BLaER1 (cell line): ENCODE results near the gene IL20RB.

ENCODE experiments used
- H3K27ac ChIP-seq: shearing (Covaris generic); formaldehyde crosslinking; 2 replicates; pipeline ENCODE4 v1.8.1; 2022
- H3K27me3 ChIP-seq: shearing (Covaris generic); formaldehyde crosslinking; 2 replicates; pipeline ENCODE4 v1.8.1; 2022
- H3K36me3 ChIP-seq: shearing (Covaris generic); formaldehyde crosslinking; 2 replicates; pipeline ENCODE4 v1.8.1; 2022
- H3K4me1 ChIP-seq: shearing (Covaris generic); formaldehyde crosslinking; 2 replicates; pipeline ENCODE4 v1.8.1; 2022
- H3K4me2 ChIP-seq: shearing (Covaris generic); formaldehyde crosslinking; 2 replicates; pipeline ENCODE4 v1.8.1; 2022
- H3K4me3 ChIP-seq: shearing (Covaris generic); formaldehyde crosslinking; 2 replicates; pipeline ENCODE4 v1.8.1; 2022
- H3K9ac ChIP-seq: shearing (Covaris generic); formaldehyde crosslinking; 2 replicates; pipeline ENCODE4 v1.8.1; 2022
- H3K9me3 ChIP-seq: shearing (Covaris generic); formaldehyde crosslinking; 2 replicates; pipeline ENCODE4 v1.8.1; 2022
- H4K20me1 ChIP-seq: shearing (Covaris generic); formaldehyde crosslinking; 2 replicates; pipeline ENCODE4 v1.8.1; 2022
- Cebpa-rat ChIP-seq: shearing (Covaris generic); IDR thresholded peaks from 2 replicates; pipeline ENCODE4 v1.8.1; 2022

IL20RB gene

GRCh38 chr3:136925425-136926190 lies 32.2 kb upstream of the IL20RB start:
- no peak overlapping the region for H3K4me2 ChIP-seq

GRCh38 chr3:136928240-136928639 lies 29.5 kb upstream of the IL20RB start:
- no peak overlapping the region for H3K9ac ChIP-seq
- no peaks in the 10 kb centered on the region for H3K9me3 ChIP-seq
- H3K27ac ChIP-seq: no peak overlapping the region
- no peak for TF ChIP-seq Cebpa-rat
- no peaks in the 10 kb centered on the region for H3K27me3 ChIP-seq
- H3K4me1 ChIP-seq: no peaks in the 10 kb centered on the region
- H3K4me2 ChIP-seq: no peak overlapping the region
- peaks cover 57% of the 10 kb centered on the region for H4K20me1 ChIP-seq
- H3K4me3 ChIP-seq: no peak overlapping the region
- peaks cover 29% of the 10 kb centered on the region for H3K36me3 ChIP-seq

More at GRCh38 chr3:136925425-136926190, 32.2 kb upstream of the IL20RB start:
- no peak overlapping the region for H3K27ac ChIP-seq
- H3K9me3 ChIP-seq: peaks cover 14% of the 10 kb centered on the region
- peaks cover 29% of the 10 kb centered on the region for H3K36me3 ChIP-seq
- H3K27me3 ChIP-seq: no peaks in the 10 kb centered on the region
- no peak for TF ChIP-seq Cebpa-rat
- H3K9ac ChIP-seq: no peak overlapping the region
- H4K20me1 ChIP-seq: peaks cover 82% of the 10 kb centered on the region
- no peaks in the 10 kb centered on the region for H3K4me1 ChIP-seq
- H3K4me3 ChIP-seq: no peak overlapping the region

- no peak overlapping the region for H3K9ac ChIP-seq
- H3K9me3 ChIP-seq: no peaks in the 10 kb centered on the region
- peaks cover 46% of the 10 kb centered on the region for H3K36me3 ChIP-seq
- TF ChIP-seq Cebpa-rat: no peak
- peaks cover 39% of the 10 kb centered on the region for H4K20me1 ChIP-seq
- no peak overlapping the region for H3K4me2 ChIP-seq
- H3K27ac ChIP-seq: no peak overlapping the region
- no peaks in the 10 kb centered on the region for H3K4me1 ChIP-seq
- H3K27me3 ChIP-seq: no peaks in the 10 kb centered on the region
- no peak overlapping the region for H3K4me3 ChIP-seq
Measured at GRCh38 chr3:136929977-136930670, 27.7 kb upstream of the IL20RB start.

- H3K9ac ChIP-seq: no peak overlapping the region
- no peak for TF ChIP-seq Cebpa-rat
- no peak overlapping the region for H3K4me2 ChIP-seq
- no peak overlapping the region for H3K27ac ChIP-seq
- no peaks in the 10 kb centered on the region for H3K4me1 ChIP-seq
- no peaks in the 10 kb centered on the region for H3K27me3 ChIP-seq
- no peak overlapping the region for H3K4me3 ChIP-seq
- peaks cover 12% of the 10 kb centered on the region for H3K9me3 ChIP-seq
- H4K20me1 ChIP-seq: peaks cover 24% of the 10 kb centered on the region
- H3K36me3 ChIP-seq: peaks cover 60% of the 10 kb centered on the region
Measured at GRCh38 chr3:136931606-136932005, 26.2 kb upstream of the IL20RB start.

- Histone ChIP-seq H3K27me3 (no peaks in the 10 kb centered on the region), H3K36me3 (peaks cover 60% of the 10 kb centered on the region), H4K20me1 (peaks cover 16% of the 10 kb centered on the region), H3K4me1 (no peaks in the 10 kb centered on the region), H3K27ac (no peak overlapping the region), H3K9me3 (peaks cover 20% of the 10 kb centered on the region), H3K4me2 (no peak overlapping the region), H3K9ac (no peak overlapping the region), H3K4me3 (no peak overlapping the region)
- no peak for TF ChIP-seq Cebpa-rat
Measured at GRCh38 chr3:136932523-136932922, 25.3 kb upstream of the IL20RB start.

GRCh38 chr3:136932978-136933772 lies 24.6 kb upstream of the IL20RB start:
- Histone ChIP-seq H3K4me2 (no peak overlapping the region), H3K4me1 (no peaks in the 10 kb centered on the region), H3K9me3 (peaks cover 20% of the 10 kb centered on the region), H3K27me3 (no peaks in the 10 kb centered on the region), H3K4me3 (no peak overlapping the region), H4K20me1 (peaks cover 16% of the 10 kb centered on the region), H3K36me3 (peaks cover 53% of the 10 kb centered on the region), H3K27ac (no peak overlapping the region), H3K9ac (no peak overlapping the region)
- no peak for TF ChIP-seq Cebpa-rat

- TF ChIP-seq Cebpa-rat: no peak
- H3K36me3 ChIP-seq: peaks cover 40% of the 10 kb centered on the region
- H4K20me1 ChIP-seq: peaks cover 35% of the 10 kb centered on the region
- no peak overlapping the region for H3K4me3 ChIP-seq
- no peak overlapping the region for H3K4me2 ChIP-seq
- H3K9me3 ChIP-seq: peaks cover 20% of the 10 kb centered on the region
- peaks cover 18% of the 10 kb centered on the region for H3K4me1 ChIP-seq
- H3K27ac ChIP-seq: no peak overlapping the region
- no peak overlapping the region for H3K9ac ChIP-seq
- no peaks in the 10 kb centered on the region for H3K27me3 ChIP-seq
Measured at GRCh38 chr3:136937175-136937574, 20.6 kb upstream of the IL20RB start.

GRCh38 chr3:136937851-136938250 lies 19.9 kb upstream of the IL20RB start:
- H3K9ac ChIP-seq: no peak overlapping the region
- no peak overlapping the region for H3K27ac ChIP-seq
- peaks cover 18% of the 10 kb centered on the region for H3K4me1 ChIP-seq
- peaks cover 20% of the 10 kb centered on the region for H3K9me3 ChIP-seq
- H3K36me3 ChIP-seq: peaks cover 46% of the 10 kb centered on the region
- TF ChIP-seq Cebpa-rat: no peak
- H3K4me2 ChIP-seq: no peak overlapping the region
- peaks cover 42% of the 10 kb centered on the region for H4K20me1 ChIP-seq
- no peak overlapping the region for H3K4me3 ChIP-seq
- no peaks in the 10 kb centered on the region for H3K27me3 ChIP-seq

- peaks cover 42% of the 10 kb centered on the region for H4K20me1 ChIP-seq
- H3K9ac ChIP-seq: no peak overlapping the region
- peaks cover 47% of the 10 kb centered on the region for H3K36me3 ChIP-seq
- H3K9me3 ChIP-seq: peaks cover 20% of the 10 kb centered on the region
- H3K4me3 ChIP-seq: no peak overlapping the region
- no peak overlapping the region for H3K4me2 ChIP-seq
- H3K27ac ChIP-seq: no peak overlapping the region
- H3K4me1 ChIP-seq: peaks cover 18% of the 10 kb centered on the region
- H3K27me3 ChIP-seq: no peaks in the 10 kb centered on the region
- TF ChIP-seq Cebpa-rat: no peak
Measured at GRCh38 chr3:136938334-136938733, 19.4 kb upstream of the IL20RB start.
